HG02678 (cell line): ENCODE results near the gene OSBPL7.

Source experiments
- ATAC-seq: cut with Tn5 transposase; IDR thresholded peaks from one replicate; pipeline ENCODE4 v1.9.1; 2021; ENCODE audit warnings: mild to moderate bottlenecking, moderate library complexity; ENCODE audit not compliant: unreplicated experiment

OSBPL7 gene

GRCh38 chr17:47807421-47807820, 14.2 kb downstream of the OSBPL7 start:
- ATAC-seq, result no peak

DNA sequence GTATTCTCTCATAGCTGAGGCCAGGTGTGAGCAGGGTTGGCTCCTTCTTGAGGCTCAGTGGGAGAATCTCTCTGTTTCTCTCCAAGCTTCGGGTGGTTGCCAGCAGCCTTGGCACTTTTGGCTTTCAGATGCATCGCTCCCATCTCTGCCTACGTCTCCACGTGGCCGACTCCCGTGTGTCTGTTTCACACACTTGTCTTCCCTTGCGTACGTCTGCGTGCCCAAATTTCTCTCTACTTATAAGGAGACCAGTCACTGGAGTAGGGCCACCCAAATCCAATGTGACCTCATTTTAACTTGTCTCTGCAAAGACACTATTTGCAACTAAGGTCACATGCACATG, 14.7 kb downstream of the OSBPL7 start:
- no peak for ATAC-seq

DNA sequence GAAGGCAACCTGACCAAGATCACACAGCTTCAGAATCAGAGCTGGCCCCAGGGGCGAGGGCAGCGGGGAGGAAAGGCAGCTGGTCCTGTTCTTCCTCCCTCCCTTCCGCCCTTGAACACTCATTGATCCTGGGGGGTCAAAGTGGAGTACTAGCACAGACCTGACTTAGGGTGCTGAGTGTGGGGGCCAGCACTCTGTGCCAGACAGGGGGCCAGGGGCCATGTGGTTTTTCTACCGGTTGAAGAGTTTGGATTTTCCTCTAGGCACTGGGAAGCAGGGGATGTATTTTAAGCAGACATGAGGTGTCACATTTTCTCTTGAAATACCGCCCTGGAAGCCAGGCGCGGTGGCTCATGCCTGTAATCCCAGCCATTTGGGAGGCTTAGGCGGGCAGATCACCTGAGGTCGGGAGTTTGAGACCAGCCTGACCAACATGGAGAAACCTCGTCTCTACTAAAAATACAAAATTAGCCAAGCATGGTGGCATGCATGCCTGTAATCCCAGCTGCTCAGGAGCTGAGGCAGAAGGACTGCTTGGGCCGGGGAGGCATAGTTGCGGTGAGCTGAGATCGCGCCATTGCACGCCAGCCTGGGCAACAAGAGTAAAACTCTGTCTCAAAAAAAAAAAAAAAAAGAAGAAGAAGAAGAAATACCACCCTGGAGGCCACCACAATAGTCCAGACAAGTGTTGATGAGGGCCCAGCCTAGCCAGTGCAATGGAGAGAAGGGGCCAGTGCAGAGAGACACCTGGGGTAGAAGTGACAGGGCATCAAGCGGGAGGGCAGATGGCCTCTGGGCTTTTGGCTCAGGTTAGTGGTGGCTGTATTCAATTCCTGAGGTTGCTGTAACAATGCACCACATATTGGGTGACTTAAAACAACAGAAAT, 15.3 kb downstream of the OSBPL7 start:
- no peak for ATAC-seq

GRCh38 chr17:47804461-47804860, 17.1 kb downstream of the OSBPL7 start:
- no peak for ATAC-seq

- ATAC-seq, result no peak
Measured at GRCh38 chr17:47803751-47804150, 17.8 kb downstream of the OSBPL7 start.

DNA sequence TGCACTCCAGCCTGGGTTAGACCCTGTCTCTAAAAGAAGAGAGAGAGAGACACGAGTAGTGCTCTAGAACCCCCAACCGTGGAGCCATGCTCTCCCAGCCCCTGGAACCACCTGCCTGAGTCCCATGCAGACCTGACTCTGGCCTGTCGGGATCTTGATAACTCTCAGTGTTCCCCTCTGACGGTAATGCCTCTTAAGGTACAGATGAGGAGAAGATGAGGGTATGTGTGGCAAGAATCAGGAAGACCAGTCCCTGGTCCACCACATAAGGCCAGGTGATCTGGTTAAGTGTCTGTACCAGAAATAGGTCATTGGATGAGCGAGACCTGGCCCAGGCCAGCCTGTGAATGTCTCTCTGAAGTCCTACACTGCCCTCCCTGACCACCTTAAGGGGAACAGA, 18.4 kb downstream of the OSBPL7 start:
- no peak for ATAC-seq

DNA sequence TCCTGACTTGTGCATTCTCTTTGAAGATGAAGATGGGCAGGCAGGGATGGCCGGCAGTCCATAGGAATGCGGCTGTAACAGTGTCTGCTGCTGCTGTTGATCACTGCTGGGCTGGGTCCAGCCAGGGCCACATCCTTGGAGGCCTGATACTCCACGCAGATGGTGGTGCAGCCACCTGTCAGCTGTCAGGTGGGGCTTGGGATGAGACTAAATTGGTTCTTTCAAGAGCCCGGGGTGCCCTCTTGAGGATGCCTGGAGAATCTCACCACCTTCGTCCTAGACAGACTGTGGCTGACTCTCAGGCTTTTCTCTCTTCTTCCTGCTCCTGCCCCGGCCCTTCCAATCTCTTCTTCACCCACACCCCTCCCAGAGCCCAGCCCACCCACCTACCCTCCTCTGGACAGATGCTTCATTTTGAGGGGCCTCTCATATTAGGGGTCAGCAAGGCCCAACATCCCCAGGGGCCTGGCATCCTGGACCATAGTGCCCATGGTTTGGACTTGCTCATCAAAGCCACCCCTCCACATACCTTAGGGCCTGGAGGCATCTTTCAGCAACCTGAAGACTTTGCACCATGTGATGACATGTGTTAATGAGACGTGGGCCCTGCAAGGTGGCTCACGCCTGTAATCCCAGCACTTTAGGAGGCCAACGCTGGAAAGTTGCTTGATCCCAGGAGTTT, 19.1 kb downstream of the OSBPL7 start:
- ATAC-seq, result peak; percentile 62

DNA sequence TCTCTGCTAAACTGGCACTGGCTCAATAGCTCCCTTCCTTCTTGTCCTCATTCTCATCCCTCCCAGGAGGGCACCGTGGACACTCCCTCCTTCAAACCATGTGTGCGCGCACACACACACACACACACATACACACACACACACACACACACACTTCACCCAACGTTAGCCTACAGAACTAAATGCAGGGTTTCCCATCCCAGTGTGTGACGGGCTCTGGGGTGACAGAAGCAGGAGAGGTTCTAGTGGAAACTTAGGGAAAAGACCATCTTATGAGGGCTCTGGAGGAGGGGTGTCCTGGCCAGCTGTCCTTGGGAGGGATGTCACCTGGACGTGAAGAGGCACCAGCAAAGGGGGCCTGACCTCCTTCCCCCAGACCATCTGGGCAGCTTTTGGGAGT, 19.7 kb downstream of the OSBPL7 start:
- no peak for ATAC-seq

DNA sequence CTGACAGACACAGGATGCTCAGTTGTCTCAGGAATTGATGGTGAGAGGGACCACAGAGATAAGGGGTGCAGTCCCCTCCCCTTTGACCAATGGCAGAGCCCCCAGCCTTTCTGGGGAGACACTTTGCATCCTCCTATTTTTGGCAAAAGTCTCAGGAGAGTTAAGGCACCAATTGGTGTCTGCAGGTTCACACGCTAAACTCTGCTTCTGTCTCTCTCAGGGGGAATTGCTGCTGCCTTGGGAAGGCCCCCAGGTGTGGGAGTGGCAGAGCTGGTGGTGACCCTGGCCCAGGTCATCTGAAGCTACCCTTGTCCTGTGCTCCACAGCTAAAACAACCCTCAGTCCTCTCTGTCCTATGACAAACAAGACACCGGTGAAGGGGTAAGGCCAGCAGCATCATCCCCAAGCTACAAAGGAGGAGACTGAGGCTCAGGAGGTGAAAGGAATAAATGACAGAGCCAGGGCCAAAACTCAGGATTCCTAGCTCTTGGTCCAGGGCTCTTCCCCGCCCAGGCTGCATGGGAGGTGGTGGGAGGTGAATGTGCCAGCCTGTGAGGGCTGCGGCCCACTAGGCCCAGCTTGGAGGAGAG, 20.3 kb downstream of the OSBPL7 start:
- ATAC-seq, result no peak

- ATAC-seq, result no peak
Measured at GRCh38 chr17:47800686-47801085, 20.9 kb downstream of the OSBPL7 start.

GRCh38 chr17:47797797-47798196, 23.8 kb downstream of the OSBPL7 start:
- ATAC-seq, result no peak

DNA sequence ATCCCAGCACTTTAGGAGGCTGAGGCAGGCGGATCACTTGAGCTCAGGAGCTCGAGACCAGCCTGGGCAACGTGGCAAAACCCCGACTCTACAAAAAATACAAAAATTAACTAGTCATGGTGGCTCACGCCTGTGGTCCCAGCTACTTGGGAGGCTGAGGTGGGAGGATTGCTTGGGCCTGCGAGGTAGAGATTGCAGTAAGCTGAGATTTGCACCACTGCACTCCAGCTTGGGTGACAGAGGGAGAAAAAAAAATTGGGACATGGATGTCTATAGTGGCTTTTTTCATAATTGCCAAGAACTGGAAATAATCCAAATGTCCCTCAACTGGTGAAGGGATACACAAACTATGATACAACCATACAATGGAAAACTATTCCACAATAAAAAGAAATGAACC, 28.6 kb downstream of the OSBPL7 start:
- ATAC-seq, result no peak

- no peak for ATAC-seq
Measured at GRCh38 chr17:47792457-47792856, 29.1 kb downstream of the OSBPL7 start.

DNA sequence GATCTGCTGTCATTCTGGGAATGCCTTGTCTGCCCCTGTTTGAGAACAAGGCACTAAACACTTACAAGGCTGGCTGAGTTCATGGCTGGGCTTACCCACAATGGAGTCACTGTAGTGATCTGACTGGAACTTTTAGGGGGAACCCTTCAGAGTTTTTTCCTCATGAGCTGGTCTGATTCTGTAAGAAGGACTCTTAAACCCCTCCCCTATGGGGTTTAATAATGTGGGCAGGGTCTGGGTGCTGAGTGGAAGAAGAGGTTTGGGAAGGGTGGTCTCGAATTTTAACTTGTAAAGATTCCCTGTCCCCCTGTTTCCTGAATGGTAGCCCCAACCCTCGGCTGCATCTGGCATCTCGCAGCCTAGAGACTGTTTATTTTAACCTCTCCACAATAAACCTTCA, 30.6 kb downstream of the OSBPL7 start:
- ATAC-seq, result no peak

DNA sequence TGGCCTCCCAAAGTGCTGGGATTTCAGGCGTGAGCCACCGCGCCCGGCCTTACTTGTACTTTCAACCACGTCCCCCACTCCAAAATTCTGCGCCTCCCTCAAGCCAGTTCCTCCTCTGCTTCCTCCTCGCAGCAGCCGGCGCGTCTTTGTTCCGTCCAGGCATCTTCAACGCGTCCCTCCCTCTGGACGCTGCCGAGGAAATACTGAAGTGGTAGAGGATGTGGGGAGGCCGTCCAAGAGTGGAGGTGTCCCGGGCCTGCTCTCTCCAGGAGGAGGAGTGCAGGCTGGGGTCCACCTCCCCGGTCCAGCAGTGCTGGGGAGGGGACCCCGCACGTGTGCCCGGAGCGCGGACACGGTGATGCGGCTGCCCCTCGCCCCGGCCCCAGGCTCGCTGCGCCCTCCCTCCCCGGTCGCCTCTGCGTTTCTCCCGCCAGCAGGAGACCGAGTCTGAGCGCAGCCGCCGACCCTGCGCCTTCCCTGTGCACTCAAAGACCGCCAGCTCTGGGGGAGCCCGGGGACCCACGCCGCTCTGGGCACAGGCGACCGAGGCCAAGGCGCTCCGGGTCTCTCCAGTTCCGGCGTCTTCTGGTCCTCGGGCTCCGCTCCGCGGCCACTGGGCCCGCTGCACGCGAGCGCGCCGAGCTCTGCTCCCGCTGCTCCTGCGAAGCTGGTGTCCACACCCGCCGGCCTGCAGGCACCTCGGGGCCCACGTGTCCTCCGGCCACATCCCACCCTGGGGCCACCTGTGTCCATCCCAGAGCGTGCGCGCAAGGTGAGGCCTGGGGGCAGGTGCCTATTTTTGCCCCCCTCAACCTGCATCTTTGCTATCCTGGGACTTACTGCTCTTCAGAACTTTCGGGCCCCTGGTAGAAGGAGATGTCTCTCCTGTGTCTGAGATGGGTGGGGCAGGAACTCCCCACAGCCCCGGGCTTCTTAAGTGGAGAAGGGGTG, 31.7 kb downstream of the OSBPL7 start:
- ATAC-seq, result no peak

- no peak for ATAC-seq
Measured at GRCh38 chr17:47785538-47786123, 36.0 kb downstream of the OSBPL7 start.

- no peak for ATAC-seq
Measured at GRCh38 chr17:47781397-47781796, 40.2 kb downstream of the OSBPL7 start.

GRCh38 chr17:47778184-47778635, 43.4 kb downstream of the OSBPL7 start:
- no peak for ATAC-seq

- no peak for ATAC-seq
Measured at GRCh38 chr17:47776330-47777197, 45.0 kb downstream of the OSBPL7 start.
